ENCODE measurements around the gene PRPF31. TPM values are rescaled to one million over a fixed set of nuclear protein-coding genes. Genes with fewer than 3 reads are reported as not detected.

PRPF31 gene
- total and polyA plus RNA-seq, 3 donors from 2014 or later = 56.4 to 66.6 (median 60.1) TPM

DNA sequence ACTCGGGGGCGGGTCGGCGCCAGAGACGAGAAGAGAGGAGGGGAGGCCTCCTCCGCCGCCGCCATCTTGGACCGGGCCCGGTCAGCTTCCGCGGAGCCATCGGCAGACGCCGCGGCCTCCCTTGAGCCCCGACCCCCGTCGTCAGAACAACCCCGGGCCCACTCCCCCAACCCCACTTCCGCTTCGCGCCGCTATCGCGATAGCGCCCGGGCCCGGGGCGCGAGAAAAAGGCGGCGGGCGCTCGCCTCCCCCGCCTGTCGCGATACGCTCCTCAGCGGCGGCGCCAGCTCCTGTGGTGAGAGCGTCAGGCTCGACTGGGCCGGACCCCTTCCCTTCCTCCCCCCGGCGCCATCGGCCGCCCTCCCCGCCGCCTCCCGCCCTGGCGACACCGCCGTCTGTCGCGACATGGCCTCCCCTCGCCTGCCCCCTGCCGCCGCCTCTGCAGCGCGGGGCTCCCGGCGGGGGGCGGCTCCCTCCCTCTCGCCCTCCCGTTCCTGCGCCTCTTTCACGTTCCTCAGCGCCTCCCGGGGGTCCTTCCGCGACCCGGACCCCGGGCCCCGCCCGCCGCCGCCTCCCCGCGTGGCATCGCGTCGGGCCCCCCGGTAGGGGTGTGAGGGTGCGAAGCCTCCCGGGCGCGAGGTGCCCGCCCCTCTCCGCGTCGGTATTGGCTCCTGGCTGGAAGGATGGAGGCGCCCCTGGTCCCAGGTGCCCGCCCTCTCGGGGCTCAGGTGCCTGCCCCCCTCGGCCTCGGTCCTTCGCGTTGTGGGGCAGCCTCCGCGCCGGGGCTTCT lies 22.3 kb downstream of the PRPF31 start, which contains the start of gene CNOT3:
CNOT3 (plus strand) TSS at position 64 of the 790 bp plus-strand sequence. CDS start 5,217 bp downstream, outside the sequence.
- Histone ChIP-seq H3K36me3 (ENCODE audit: low read depth, missing control alignments) (no peaks in the 10 kb centered on the region), H3K27me3 (no peaks in the 10 kb centered on the region), H3K27ac (peak within 1 kb of the TSS; percentile 96 to 97), H3K4me3 (peak within 1 kb of the TSS; percentile 72 to 99), H3K9me3 (no peaks in the 10 kb centered on the region), H3K4me1 (peaks cover 20% of the 10 kb centered on the region)
- no peak for DNase-seq
- intact Hi-C loops (cut with DNase I; ENCODE audit: low total_unique reads) = no loop called here
- WGBS, 2 donors = 0 to 1% methylated on average over 24 to 90 of the region's 103 CpGs
- TF ChIP-seq POLR2A (IDR thresholded peaks at IDR 0.05) = peak; percentile 77
- TF ChIP-seq, protein P1, sequence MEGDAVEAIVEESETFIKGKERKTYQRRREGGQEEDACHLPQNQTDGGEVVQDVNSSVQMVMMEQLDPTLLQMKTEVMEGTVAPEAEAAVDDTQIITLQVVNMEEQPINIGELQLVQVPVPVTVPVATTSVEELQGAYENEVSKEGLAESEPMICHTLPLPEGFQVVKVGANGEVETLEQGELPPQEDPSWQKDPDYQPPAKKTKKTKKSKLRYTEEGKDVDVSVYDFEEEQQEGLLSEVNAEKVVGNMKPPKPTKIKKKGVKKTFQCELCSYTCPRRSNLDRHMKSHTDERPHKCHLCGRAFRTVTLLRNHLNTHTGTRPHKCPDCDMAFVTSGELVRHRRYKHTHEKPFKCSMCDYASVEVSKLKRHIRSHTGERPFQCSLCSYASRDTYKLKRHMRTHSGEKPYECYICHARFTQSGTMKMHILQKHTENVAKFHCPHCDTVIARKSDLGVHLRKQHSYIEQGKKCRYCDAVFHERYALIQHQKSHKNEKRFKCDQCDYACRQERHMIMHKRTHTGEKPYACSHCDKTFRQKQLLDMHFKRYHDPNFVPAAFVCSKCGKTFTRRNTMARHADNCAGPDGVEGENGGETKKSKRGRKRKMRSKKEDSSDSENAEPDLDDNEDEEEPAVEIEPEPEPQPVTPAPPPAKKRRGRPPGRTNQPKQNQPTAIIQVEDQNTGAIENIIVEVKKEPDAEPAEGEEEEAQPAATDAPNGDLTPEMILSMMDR (IDR thresholded peaks at IDR 0.05) = no peak

DNA sequence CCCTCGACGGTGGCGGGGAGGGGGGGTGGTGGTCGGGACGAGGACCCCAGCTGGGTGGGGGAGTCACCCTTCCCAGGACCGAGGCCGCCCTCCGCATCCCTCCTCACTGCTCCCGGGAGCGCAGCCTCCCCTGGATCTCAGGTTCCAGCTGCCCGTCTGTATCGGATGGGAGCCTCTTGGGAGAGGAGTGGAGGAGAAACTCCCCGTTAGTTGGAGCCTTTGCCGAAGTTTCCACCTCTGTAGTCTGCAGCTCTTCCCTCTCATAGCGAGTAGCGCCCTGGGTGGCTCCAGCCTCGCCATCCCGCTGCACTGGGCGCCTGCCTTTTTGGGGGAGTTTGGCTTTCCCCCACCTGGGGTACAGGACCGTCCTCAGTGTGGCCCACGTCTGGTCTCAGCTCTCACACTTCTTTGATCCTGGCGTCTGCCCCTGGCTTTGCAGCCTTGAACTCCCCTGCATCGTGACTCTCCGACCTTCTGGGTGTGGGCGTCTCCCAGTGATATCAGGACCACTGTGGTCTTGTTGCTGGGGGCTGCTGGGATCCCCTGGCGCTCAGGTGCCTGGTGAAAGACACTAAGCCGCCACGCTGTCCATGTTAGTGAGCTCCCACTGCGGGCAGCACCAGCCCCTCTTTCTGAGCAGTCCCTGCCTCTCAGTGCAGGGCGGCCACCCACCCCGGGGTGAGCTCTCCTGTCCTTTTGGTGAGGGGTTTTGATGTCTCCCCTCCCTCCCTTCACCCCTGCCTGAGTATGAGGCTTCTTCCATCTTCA lies 23.1 kb downstream of the PRPF31 start:
- no peak for DNase-seq
- peak overlapping the region; percentile 96 to 97 for H3K27ac ChIP-seq
- WGBS, 2 donors = 13 to 27% methylated on average over 6 to 31 of the region's 31 CpGs
- peaks cover 20% of the 10 kb centered on the region for H3K4me1 ChIP-seq
- H3K4me3 ChIP-seq = peak overlapping the region; percentile 72 to 99
- TF ChIP-seq, protein P1 (IDR thresholded peaks at IDR 0.05) = no peak
- TF ChIP-seq POLR2A (IDR thresholded peaks at IDR 0.05) = no peak
- H3K36me3 ChIP-seq (ENCODE audit: low read depth, missing control alignments) = no peaks in the 10 kb centered on the region
- no peaks in the 10 kb centered on the region for H3K9me3 ChIP-seq
- intact Hi-C loops (cut with DNase I; ENCODE audit: low total_unique reads) = no loop called here
- no peaks in the 10 kb centered on the region for H3K27me3 ChIP-seq

DNA sequence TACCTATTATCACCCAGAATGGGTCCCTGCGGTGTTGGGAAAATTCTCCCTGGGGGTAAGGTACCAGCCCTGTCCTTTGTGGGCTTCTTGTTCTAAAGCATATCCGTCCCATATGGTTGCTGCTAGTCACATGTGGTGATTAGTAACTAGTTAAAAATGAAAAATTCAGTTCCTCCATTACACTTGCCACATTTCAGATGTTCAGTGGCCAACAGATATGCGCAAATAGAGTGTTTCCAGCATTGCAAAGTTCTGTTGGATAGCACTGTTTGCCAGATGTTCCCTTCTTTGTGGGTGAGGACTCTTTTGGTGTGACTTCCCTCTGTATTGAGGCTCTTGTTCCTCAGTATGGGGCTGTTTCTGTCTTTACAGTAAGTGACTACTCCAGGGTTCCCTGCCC lies 25.8 kb downstream of the PRPF31 start:
- Histone ChIP-seq H3K27ac (no peak overlapping the region), H3K4me1 (peaks cover 13% of the 10 kb centered on the region), H3K9me3 (no peaks in the 10 kb centered on the region), H3K36me3 (ENCODE audit: low read depth, missing control alignments) (no peaks in the 10 kb centered on the region), H3K27me3 (no peaks in the 10 kb centered on the region), H3K4me3 (no peak overlapping the region)
- intact Hi-C loops (cut with DNase I; ENCODE audit: low total_unique reads) = no loop called here
- DNase-seq = no peak
- TF ChIP-seq, protein P1 (IDR thresholded peaks at IDR 0.05) = no peak
- no peak for TF ChIP-seq POLR2A (IDR thresholded peaks at IDR 0.05)
- WGBS, 2 donors = 87 to 91% methylated on average over 3 of the region's 3 CpGs

DNA sequence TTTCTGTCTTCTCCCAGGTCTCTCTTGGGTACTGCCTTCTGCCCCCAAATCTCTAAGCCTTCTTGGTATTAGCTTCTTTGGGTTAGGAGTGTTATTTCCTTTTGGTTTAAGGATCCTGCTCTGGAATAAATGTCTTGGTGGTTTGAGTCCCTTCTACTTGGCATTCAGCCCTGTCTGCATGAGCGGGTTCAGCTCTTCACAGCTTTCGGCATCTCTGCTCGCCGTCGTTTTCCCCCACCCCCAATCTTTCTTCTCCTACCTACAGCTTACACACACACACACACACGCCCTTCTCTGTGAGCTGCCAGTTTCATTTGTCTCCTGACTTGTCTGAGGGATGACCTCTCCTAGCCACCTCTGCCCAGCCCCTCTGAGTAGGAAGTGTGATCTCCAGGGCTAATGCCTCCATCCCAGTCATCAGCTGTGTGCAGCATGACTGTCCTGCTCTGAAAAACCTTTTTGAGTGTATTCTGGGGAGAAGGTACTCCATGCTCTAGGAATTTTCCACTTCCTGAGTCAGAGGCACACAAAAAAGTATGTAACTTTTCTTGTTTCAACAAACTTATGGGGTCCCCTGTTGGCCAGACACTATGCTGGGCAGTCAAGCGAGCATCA lies 26.7 kb downstream of the PRPF31 start:
- Histone ChIP-seq H3K9me3 (no peaks in the 10 kb centered on the region), H3K36me3 (ENCODE audit: low read depth, missing control alignments) (no peaks in the 10 kb centered on the region), H3K4me1 (peaks cover 12% of the 10 kb centered on the region), H3K27ac (no peak overlapping the region), H3K27me3 (no peaks in the 10 kb centered on the region), H3K4me3 (no peak overlapping the region)
- 86 to 90% methylated on average over 6 to 7 of the region's 7 CpGs for WGBS, 2 donors
- DNase-seq = no peak
- intact Hi-C loops (cut with DNase I; ENCODE audit: low total_unique reads) = no loop called here
- TF ChIP-seq, protein P1 (IDR thresholded peaks at IDR 0.05) = no peak
- TF ChIP-seq POLR2A (IDR thresholded peaks at IDR 0.05) = no peak
